Activated CD4-positive, alpha-beta T cell treated with anti-CD3 and anti-CD28 coated beads, Interleukin-2, amount 50 U/mL, for 48 hours (primary cell): ENCODE data around the gene FAM185A.
"Not testable (repeated sequence)": the region's sequence is repeated elsewhere in the genome, so short reads cannot be mapped to it uniquely, and the experiment has no call there.

ENCODE experiments used
- DNase-seq, 2 experiments: peaks; one replicate each; pipeline ENCODE4 v3.0.0-alpha.2; 2020

Gene FAM185A

GRCh38 chr7:102748605-102749444 is at the start of gene FAM185A:
FAM185A (plus strand) TSS chr7:102748999; CDS start chr7:102749208, 209 bp downstream.
- DNase-seq, result peak; percentile 94 to 96

GRCh38 chr7:102713011-102713690 is 35.6 kb upstream of the FAM185A start:
- DNase-seq, result peak; percentile 19 to 39

GRCh38 chr7:102713691-102714080 is 35.1 kb upstream of the FAM185A start:
- not testable (repeated sequence) for DNase-seq

- peak in 1 of 2 experiments; percentile 35 for DNase-seq
These were observed 33.9 kb upstream of the FAM185A start for GRCh38 chr7:102714774-102715522.

- DNase-seq, result not testable (repeated sequence)
These were observed 33.1 kb upstream of the FAM185A start for GRCh38 chr7:102715718-102716117.

GRCh38 chr7:102718491-102718890 is 30.3 kb upstream of the FAM185A start:
- not testable (repeated sequence) for DNase-seq

GRCh38 chr7:102726170-102726569 is 22.6 kb upstream of the FAM185A start:
- DNase-seq, result not testable (repeated sequence)

GRCh38 chr7:102729670-102730069 is 19.1 kb upstream of the FAM185A start:
- not testable (repeated sequence) for DNase-seq

GRCh38 chr7:102730431-102730830 is 18.4 kb upstream of the FAM185A start:
- DNase-seq, result not testable (repeated sequence)

- DNase-seq, result not testable (repeated sequence)
These were observed 6.6 kb upstream of the FAM185A start for GRCh38 chr7:102742002-102742771.

- not testable (repeated sequence) for DNase-seq
These were observed 4.9 kb upstream of the FAM185A start for GRCh38 chr7:102743861-102744260.

- DNase-seq, result not testable (repeated sequence)
These were observed 3.1 kb upstream of the FAM185A start for GRCh38 chr7:102745494-102746288.

GRCh38 chr7:102749445-102749786 is 617 bp downstream of the FAM185A start:
- not testable (repeated sequence) for DNase-seq

GRCh38 chr7:102758227-102758626 is 9.4 kb downstream of the FAM185A start:
- DNase-seq, result not testable (repeated sequence)

- DNase-seq, result not testable (repeated sequence)
These were observed 11.1 kb downstream of the FAM185A start for GRCh38 chr7:102759934-102760333.

- DNase-seq, result not testable (repeated sequence)
These were observed 12.4 kb downstream of the FAM185A start for GRCh38 chr7:102761234-102761633.

GRCh38 chr7:102763295-102763905 is 14.6 kb downstream of the FAM185A start:
- DNase-seq, result not testable (repeated sequence)

GRCh38 chr7:102769657-102770192 is 20.9 kb downstream of the FAM185A start:
- not testable (repeated sequence) for DNase-seq

GRCh38 chr7:102770467-102770866 is 21.7 kb downstream of the FAM185A start:
- DNase-seq, result not testable (repeated sequence)

GRCh38 chr7:102776217-102776616 is 27.4 kb downstream of the FAM185A start:
- not testable (repeated sequence) for DNase-seq

- not testable (repeated sequence) for DNase-seq
These were observed 29.9 kb downstream of the FAM185A start for GRCh38 chr7:102778663-102779062.
